Panc1 (cell line): ENCODE results near the gene GEN1. TPM values are rescaled to one million over a fixed set of nuclear protein-coding genes. Genes with fewer than 3 reads are reported as not detected.

Experiments
- ATAC-seq: fragments of 200-7000 bp; cut with Tn5 transposase; 2 replicates; pipeline ENCODE4 v1.9.1; 2020; ENCODE audit warnings: mild to moderate bottlenecking, moderate library complexity
- BruUV-seq: library from RNA; stranded (reverse); fragments of 400-500 nt; replicated peaks from 2 replicates; lab custom pipeline; 2021; lab: Mats Ljungman, UMichigan
- CTCF ChIA-PET: fragments of 300-600 bp; sonication (Branson Sonifier 250); formaldehyde crosslinking; loops from one replicate; lab custom pipeline; 2022; ENCODE audit warnings: antibody characterized with exemption; lab: Charles Lee
- POLR2A ChIA-PET: fragments of 300-600 bp; sonication (Branson Sonifier 250); formaldehyde crosslinking; loops from one replicate; lab custom pipeline; 2022; ENCODE audit warnings: antibody characterized with exemption; lab: Charles Lee
- DNase-seq: peaks from one replicate; pipeline ENCODE4 v3.0.0-alpha.2; 2010; ENCODE audit warnings: low read depth, low spot score
- H3K27ac ChIP-seq: 2 replicates; pipeline ENCODE4 v1.5.1; 2011; ENCODE audit warnings: mild to moderate bottlenecking, low read length, inconsistent platforms
- H3K27me3 ChIP-seq: fragments of 200-500 bp; sonication (Bioruptor generic); 2 replicates; pipeline ENCODE4 v1.6.0; 2014; ENCODE audit warnings: low read length, inconsistent platforms; ENCODE audit not compliant: control insufficient read depth, insufficient read depth
- H3K36me3 ChIP-seq: fragments of 200-500 bp; sonication (Bioruptor generic); 2 replicates; pipeline ENCODE4 v1.5.1; 2014; ENCODE audit warnings: inconsistent platforms, mild to moderate bottlenecking, low read length, moderate library complexity; ENCODE audit not compliant: control insufficient read depth, insufficient read depth
- H3K4me1 ChIP-seq: 2 replicates; pipeline ENCODE4 v1.5.1; 2011; ENCODE audit warnings: inconsistent platforms, mild to moderate bottlenecking, low read length, moderate library complexity; ENCODE audit not compliant: control insufficient read depth, insufficient read depth
- H3K4me3 ChIP-seq, 2 experiments: 2 replicates each; pipeline ENCODE4 v1.5.1; 2011 to 2012; ENCODE audit warnings: low read depth in 2 of 2, low read length in 2 of 2, mild to moderate bottlenecking in 2 of 2, inconsistent platforms in 1 of 2, moderate library complexity in 1 of 2
- H3K9me3 ChIP-seq: fragments of 200-500 bp; sonication (Bioruptor generic); 2 replicates; pipeline ENCODE4 v1.5.1; 2014; ENCODE audit warnings: low read depth, mild to moderate bottlenecking, inconsistent platforms, low read length, moderate library complexity; ENCODE audit not compliant: control insufficient read depth, insufficient read depth
- POLR2AphosphoS5 ChIP-seq: IDR thresholded peaks from 2 replicates; pipeline ENCODE4 v1.6.1; 2012; ENCODE audit warnings: mild to moderate bottlenecking, low read depth, low read length, moderate library complexity
- SIN3A ChIP-seq: IDR thresholded peaks from 2 replicates; pipeline ENCODE4 v1.6.1; 2012; ENCODE audit warnings: low read depth, mild to moderate bottlenecking, low read length, moderate library complexity, borderline replicate concordance; ENCODE audit not compliant: insufficient read depth
- TCF7L2 ChIP-seq: IDR thresholded peaks from 2 replicates; pipeline ENCODE4 v1.6.1; 2011; ENCODE audit warnings: mild to moderate bottlenecking, low read depth, low read length, inconsistent platforms
- in situ Hi-C: cut with HindIII; loops from 2 replicates; pipeline ENCODE4 v1.10.0; 2016; ENCODE audit warnings: low sequenced_read_pairs, low pct_unique_long_range_greater_than_20kb
- intact Hi-C: fragments of 100-400 bp; cut with micrococcal nuclease; formaldehyde crosslinking; loops from one replicate; pipeline ENCODE4 v1.10.0; 2022; ENCODE audit not compliant: unreplicated experiment
- total RNA-seq: library from RNA; stranded (reverse); gene quantifications from one replicate; pipeline ENCODE4 v1.2.1, GENCODE V29; 2021; ENCODE audit not compliant: unreplicated experiment
- TF ChIP-seq, protein P1 (sequence below): fragments of 450-650 bp; IDR thresholded peaks from 2 replicates; pipeline ENCODE4 v1.5.1; 2017; ENCODE audit warnings: mild to moderate bottlenecking
- TF ChIP-seq, protein P2 (sequence below), 2 experiments: IDR thresholded peaks; 2 replicates each; pipeline ENCODE4 v1.6.1; 2011 to 2012; ENCODE audit warnings: low read depth in 2 of 2, control low read depth in 1 of 2, low read length in 1 of 2, mild to moderate bottlenecking in 1 of 2, moderate library complexity in 1 of 2; ENCODE audit not compliant: insufficient read depth in 1 of 2

The GEN1 gene
- total RNA-seq, 1 experiment from 2014 or later: 24.0 TPM

DNA sequence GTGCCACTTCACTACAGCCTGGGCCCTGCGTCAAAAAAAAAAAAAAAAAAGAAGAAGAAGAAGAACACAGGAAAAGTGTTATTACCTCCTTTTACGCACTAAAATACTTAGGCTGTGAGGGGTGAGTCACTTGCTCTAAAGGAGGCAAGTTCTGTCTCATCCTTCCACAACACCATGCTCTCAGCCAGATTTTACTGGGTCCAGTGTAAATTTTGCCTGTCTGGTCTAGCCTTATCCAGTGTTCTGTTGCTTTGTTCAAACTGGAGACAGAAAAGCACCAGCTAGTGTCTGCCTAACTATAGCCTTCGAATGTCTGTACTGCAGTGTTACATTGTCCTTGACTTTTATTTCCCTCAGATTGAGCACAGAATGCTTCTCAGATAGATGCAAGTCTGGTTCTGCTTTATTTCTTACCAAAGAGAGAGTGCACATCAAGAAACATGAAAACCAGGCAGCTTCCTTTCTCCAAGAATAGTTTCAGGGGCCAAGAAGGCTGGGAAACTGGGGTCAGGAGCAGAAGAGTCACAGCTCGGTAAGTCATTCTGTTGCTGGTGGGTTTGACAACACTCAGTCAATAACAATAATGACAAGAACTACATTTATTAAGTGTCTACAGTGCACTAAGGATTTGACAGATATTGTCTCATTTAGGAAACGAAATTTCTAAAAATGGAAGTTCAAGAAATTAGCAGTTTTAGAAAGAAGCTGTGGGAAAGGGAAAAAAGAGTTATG, 59.2 kb downstream of the GEN1 start:
- peaks cover 6% of the 10 kb centered on the region for H3K27me3 ChIP-seq
- no peaks in the 10 kb centered on the region for H3K4me1 ChIP-seq
- H3K27ac ChIP-seq: no peak overlapping the region
- DNase-seq (no peak), ATAC-seq (no peak)
- ChIA-PET POLR2A (no interaction called here), CTCF (no interaction called here)
- no peak overlapping the region for H3K4me3 ChIP-seq
- H3K9me3 ChIP-seq: no peaks in the 10 kb centered on the region
- in situ Hi-C loops (no loop called here), intact Hi-C loops (no loop called here)
- H3K36me3 ChIP-seq: no peaks in the 10 kb centered on the region
- BruUV-seq: no TSS peak
- TF ChIP-seq, protein P1, sequence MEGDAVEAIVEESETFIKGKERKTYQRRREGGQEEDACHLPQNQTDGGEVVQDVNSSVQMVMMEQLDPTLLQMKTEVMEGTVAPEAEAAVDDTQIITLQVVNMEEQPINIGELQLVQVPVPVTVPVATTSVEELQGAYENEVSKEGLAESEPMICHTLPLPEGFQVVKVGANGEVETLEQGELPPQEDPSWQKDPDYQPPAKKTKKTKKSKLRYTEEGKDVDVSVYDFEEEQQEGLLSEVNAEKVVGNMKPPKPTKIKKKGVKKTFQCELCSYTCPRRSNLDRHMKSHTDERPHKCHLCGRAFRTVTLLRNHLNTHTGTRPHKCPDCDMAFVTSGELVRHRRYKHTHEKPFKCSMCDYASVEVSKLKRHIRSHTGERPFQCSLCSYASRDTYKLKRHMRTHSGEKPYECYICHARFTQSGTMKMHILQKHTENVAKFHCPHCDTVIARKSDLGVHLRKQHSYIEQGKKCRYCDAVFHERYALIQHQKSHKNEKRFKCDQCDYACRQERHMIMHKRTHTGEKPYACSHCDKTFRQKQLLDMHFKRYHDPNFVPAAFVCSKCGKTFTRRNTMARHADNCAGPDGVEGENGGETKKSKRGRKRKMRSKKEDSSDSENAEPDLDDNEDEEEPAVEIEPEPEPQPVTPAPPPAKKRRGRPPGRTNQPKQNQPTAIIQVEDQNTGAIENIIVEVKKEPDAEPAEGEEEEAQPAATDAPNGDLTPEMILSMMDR: no peak
- TF ChIP-seq TCF7L2: no peak
- TF ChIP-seq POLR2AphosphoS5: no peak
- no peak for TF ChIP-seq SIN3A
- TF ChIP-seq, protein P2, sequence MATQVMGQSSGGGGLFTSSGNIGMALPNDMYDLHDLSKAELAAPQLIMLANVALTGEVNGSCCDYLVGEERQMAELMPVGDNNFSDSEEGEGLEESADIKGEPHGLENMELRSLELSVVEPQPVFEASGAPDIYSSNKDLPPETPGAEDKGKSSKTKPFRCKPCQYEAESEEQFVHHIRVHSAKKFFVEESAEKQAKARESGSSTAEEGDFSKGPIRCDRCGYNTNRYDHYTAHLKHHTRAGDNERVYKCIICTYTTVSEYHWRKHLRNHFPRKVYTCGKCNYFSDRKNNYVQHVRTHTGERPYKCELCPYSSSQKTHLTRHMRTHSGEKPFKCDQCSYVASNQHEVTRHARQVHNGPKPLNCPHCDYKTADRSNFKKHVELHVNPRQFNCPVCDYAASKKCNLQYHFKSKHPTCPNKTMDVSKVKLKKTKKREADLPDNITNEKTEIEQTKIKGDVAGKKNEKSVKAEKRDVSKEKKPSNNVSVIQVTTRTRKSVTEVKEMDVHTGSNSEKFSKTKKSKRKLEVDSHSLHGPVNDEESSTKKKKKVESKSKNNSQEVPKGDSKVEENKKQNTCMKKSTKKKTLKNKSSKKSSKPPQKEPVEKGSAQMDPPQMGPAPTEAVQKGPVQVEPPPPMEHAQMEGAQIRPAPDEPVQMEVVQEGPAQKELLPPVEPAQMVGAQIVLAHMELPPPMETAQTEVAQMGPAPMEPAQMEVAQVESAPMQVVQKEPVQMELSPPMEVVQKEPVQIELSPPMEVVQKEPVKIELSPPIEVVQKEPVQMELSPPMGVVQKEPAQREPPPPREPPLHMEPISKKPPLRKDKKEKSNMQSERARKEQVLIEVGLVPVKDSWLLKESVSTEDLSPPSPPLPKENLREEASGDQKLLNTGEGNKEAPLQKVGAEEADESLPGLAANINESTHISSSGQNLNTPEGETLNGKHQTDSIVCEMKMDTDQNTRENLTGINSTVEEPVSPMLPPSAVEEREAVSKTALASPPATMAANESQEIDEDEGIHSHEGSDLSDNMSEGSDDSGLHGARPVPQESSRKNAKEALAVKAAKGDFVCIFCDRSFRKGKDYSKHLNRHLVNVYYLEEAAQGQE (IDR thresholded peaks at IDR 0.05; ENCODE audit: insufficient read depth in 1 of 2, low read depth in 2 of 2, low read length in 1 of 2): no peak

- CTCF ChIA-PET: no interaction called here
- Histone ChIP-seq H3K36me3 (no peaks in the 10 kb centered on the region), H3K27ac (no peak overlapping the region), H3K4me3 (no peak overlapping the region), H3K27me3 (peaks cover 7% of the 10 kb centered on the region), H3K4me1 (no peaks in the 10 kb centered on the region), H3K9me3 (no peaks in the 10 kb centered on the region)
- no TSS peak for BruUV-seq
- POLR2A ChIA-PET: no interaction called here
- DNase-seq (no peak), ATAC-seq (no peak)
- TF ChIP-seq, protein P1: no peak
- TF ChIP-seq POLR2AphosphoS5 (no peak), SIN3A (no peak), TCF7L2 (no peak)
- TF ChIP-seq, protein P2 (IDR thresholded peaks at IDR 0.05; ENCODE audit: insufficient read depth in 1 of 2, low read depth in 2 of 2, low read length in 1 of 2): no peak
- intact Hi-C loops: no loop called here
- in situ Hi-C loops: no loop called here
Observed at GRCh38 chr2:17813742-17814473, 60.0 kb downstream of the GEN1 start.
